GM19099 (cell line): ENCODE data around the gene POM121L2.

ENCODE experiments used
- POLR2A ChIP-seq: IDR thresholded peaks from 3 replicates; pipeline ENCODE4 v1.6.1; 2011; ENCODE audit warnings: low read depth; ENCODE audit not compliant: insufficient read length; ENCODE audit errors: extremely low read depth

POM121L2 gene

DNA sequence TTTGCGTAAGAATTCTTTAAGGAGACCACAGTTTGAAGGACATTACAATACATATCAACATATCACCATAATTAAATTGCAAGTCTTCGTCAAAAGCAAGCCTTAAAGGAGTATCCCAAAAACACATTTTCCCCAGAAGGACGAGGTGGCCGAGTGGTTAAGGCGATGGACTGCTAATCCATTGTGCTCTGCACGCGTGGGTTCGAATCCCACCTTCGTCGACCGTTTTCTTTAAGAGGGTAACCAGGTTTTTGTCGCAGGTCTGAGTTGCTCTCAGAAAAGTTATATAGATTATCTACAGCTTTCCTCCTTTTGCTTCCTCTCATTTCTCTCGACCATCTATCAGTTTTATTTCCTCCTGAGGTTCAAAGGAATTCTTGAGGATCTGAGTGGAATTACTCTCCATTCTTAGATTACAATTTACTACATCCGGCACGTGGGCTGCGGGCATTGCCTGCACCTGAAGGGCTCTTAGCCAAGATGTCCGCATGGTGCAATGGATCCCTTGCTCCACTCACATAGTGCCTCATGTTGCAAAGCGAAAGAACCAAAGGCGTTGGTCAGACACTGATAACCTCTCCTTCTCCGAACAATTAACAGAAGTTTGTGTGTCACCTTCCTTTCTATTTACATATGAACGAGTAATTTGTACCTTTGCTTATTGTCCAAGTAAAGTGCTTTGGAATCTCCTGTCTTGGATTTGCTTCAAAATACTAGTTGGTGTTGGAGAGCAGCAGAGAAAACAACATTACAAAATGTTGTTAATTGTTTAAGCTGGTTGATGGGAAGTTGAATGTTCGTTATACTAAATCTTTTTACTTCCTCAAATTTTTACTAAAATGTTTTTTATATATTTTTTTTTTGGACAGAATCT lies 14.0 kb downstream of the POM121L2 start:
- TF ChIP-seq POLR2A = no peak

- TF ChIP-seq POLR2A = no peak
These were observed 14.6 kb downstream of the POM121L2 start for GRCh38 chr6:27297484-27297856.

DNA sequence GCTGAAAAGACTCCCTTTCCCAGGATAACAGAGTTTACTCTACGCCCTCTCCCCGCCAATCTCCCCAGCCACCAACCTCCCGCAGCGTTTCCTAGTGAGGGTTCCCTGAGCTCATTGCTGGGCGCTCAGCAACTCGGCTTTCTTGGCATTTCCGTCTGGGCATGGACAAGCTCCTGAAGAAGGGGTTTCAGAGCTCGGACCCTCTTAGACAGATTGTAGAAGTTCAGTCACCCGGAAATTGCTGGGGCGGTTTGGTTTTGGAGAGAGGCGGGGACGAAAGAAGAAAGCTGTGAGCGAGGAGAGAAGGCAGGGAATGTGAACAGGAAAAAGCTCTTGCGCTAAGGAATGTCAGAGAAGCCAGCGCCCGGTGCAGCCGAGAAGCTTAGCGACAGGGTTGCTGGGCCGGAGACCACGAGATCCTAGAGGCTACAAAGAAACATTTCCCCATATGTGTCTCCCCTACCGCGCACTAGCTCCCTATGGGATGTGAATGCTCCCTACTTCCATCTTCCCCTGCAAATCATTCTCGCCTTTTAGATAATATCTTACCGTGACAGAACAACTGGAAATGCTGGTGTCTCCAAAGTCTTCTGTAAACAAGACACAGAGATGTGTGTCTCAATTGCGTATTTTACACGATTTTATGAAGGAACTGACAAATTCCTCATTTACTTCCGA lies 15.8 kb downstream of the POM121L2 start:
- no peak for TF ChIP-seq POLR2A

DNA sequence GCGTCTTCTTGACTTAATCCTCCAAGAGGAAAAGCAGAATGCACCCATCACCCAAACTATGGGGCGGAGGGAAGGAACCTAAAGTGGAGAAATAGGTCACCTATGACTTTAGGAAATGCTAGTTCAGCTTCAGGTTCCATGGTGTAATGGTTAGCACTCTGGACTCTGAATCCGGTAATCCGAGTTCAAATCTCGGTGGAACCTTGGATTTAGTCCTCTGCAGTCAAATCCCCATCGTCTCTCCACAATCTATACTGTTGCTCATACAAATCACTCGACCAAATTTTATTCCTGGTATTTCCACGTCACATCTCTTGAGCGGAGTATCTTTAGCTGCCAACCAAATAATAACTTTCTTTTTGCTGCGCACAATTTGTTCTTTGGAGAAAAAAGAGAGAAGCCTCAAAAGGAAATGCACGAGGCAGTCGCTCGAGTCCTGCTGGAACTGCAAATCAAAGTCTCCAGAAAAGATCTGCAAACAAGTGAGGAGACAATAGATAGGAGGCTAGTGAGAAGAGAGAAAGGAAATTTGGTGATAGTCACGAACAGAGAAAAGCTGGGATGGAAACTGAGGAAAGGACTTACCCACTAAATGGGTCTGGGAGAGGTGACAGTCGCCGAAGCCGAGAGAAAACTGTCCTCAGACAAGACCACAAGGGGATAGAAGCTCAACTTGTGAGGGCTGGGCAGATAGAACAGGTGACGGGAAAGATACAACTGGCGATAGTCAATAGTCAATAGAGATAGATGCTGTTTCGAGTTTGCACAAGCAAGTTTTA lies 16.6 kb downstream of the POM121L2 start:
- TF ChIP-seq POLR2A = no peak

GRCh38 chr6:27294409-27294808 lies 17.7 kb downstream of the POM121L2 start:
- TF ChIP-seq POLR2A = no peak

DNA sequence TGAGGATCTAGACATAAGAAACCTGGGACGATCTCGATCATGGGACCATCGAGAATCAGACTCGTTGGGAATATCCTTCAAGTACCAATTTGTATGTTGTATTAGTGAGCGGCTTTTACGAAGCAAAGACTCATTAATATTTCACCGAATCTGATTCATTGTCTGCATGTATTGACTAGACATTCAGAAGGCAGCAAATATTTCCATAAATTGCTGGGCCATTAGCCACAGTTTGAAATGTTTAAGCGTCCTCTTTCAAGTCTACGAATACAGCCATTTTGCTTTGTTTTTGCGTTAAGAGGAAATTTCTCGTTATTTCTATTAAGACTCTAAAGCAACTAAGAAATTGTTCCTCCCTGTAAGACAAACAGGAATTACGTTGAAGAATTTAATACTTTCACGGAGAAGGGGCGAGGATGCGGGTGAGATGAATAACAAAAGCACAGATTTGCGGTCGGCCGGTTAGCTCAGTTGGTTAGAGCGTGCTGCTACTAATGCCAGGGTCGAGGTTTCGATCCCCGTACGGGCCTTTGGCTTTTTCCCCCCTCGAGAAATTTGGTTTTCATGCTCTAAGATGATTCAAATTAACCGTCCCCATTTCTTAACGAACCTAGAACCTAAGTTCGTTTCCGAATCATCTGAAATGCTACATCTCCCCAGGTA lies 18.5 kb downstream of the POM121L2 start:
- no peak for TF ChIP-seq POLR2A

DNA sequence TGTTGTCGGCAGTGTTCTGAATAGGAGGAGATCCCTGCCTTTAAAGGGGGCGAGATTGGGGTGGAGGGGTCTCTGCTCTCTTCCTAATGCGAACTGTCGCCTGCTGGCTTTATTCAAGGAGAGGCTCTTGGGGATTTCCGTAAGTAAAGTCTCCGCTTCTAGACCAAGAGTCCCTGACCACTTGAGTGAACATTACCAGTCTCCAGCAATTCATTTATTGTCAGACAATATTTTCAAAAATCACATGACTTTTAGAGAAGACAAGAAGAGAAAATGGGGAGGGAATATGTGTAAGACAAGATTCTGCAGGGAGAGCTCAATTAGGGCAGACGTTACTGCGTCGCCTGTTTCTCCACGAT lies 21.2 kb downstream of the POM121L2 start:
- TF ChIP-seq POLR2A = no peak

DNA sequence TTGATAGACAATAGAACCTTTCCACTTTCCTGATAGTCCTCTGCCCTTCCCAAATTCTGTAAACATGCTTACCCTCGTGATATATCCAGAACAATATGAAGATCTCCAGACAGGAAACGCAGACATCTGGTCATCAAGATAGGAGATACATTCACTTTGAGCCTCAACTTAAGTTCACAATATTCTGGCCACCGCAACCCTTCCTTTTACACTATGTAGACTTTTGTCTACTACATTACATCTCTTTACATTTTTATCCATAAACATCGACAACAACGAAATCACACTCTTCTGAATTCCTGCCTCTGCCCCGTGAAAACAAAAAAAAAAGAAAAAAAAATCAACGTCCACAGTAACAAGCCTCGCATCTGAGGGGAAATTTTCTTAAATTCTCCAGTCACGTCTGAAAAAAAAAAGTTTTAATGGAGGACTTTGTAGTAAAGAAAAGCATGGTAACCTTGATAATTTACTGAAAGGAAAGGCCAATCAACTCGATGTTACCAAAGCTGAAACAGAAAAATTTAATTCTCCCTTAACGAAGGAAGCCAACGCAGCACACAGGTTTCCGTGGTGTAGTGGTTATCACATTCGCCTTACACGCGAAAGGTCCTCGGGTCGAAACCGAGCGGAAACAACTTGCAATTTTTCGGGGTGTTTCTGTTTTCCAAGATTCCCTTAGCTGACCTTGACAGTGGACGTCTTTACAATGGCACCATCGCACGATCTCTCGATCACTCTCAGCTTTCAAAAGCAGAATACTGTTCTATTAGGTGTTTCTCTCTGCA lies 21.8 kb downstream of the POM121L2 start:
- TF ChIP-seq POLR2A = no peak

DNA sequence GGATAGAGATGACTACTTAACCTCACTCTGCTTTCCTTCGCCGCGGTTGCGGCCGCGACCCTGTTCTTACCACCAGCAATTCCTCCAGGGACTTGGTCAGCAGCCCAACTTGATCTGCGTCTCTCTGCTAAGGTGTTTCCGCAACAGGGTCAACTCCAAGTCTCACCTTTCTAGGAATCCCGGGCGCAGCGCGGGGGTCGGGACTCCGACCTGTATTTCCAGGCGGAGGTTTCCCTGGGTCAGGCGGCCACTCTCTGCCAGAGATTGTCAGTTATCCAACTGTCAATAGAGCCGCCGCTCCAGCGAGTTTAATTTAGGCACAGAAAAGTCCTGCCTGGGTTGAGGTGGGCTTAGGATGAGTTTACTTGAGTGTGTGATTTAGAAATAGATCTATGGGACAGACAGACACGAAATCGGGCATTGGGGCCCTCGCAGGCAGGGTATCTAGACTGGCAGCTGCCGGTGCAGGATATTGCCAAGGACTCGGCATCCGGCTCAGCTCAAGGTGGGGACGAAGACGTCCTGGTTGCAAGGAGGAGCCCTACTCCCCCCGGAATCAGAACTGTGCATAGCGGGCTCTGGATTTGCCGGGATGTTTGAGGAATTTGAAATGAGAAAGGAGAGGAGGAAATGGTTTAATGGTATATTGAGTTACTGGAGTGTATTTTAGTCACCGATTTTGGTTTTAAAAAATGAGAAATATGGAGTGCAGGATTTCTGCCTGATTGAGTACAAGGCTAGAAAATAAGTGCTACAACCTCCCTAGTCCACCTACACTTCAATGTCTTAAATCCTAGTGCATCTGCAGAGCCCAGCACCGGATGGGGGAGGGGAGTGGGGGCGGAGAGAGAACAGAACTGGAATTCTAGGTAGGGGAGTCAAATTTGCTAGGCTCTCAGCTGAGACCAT lies 23.7 kb downstream of the POM121L2 start:
- TF ChIP-seq POLR2A = no peak

DNA sequence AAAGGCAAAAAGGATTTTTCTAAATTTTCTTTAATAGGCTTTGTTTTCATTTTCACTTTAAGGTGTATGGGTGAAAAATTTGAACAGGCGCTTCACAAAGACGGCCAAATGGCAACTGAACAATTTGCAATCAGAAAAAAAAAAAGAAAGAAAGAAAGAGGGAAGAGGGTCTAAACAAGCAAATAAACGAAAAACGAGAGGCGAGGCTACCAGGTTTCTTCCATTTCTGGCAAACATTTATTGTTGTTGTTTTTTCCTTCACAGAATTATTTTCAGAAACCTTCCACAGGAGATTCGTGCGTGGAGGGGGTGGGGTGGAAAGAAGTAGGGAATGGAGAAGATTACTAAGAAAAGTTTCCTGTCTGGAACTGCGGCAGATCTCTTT lies 24.3 kb downstream of the POM121L2 start:
- no peak for TF ChIP-seq POLR2A

DNA sequence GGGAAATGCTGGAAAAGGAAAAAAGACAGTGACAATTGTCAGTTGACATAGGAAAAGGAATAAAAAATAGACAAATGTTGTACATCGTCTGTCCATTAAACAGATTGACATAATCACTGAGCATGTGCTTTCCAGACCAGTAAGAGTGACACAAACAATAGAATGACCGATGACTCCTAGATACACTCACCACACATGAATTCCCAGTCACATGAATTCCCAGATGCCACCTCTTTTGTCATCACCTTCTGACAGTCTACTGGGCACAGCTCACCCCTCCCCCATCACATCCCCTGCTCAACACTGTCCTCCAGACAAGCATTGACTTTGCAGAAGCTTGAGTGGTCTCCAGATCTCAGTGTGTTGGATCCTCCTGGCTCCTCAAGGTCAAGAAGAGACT lies 25.9 kb downstream of the POM121L2 start:
- TF ChIP-seq POLR2A = no peak

- no peak for TF ChIP-seq POLR2A
These were observed 28.8 kb downstream of the POM121L2 start for GRCh38 chr6:27283279-27283678.

DNA sequence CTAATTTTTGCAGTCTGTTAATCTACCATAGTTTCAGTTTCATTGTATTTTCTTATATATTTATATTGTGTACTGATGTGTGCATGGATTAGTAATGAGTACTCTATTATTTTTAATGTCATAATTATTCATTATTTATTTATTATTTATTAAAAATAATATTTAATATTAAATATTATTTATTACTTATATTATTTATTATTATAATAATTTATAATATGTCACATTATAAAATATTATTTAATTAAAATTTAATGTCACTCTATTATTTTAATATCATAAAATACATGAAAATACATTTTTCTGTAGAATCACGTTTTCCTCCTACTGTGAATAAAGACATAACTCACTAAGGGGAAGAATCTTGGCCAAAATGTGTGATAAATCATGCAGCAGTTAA lies 30.5 kb downstream of the POM121L2 start:
- no peak for TF ChIP-seq POLR2A
